Small intestine (tissue), 7 donors: ENCODE data around the gene C1orf174. TPM values are rescaled to one million over a fixed set of nuclear protein-coding genes. Genes with fewer than 3 reads are reported as not detected.
A peak's percentile ranks its signal among the peaks of the same experiment; 100 is the strongest.

Source experiments
- DNase-seq, 2 donors: peaks; one replicate each; pipeline versions ENCODE4 v3.0.0 to v3.0.0-alpha.2; 2013
- FAIRE-seq: peaks from 2 replicates; lab custom pipeline; 2012; peaks lifted over from hg19 to GRCh38; lab: Jason Lieb, UNC
- H3K27ac ChIP-seq, 3 donors: one replicate each; pipeline ENCODE4 v1.5.1; 2013; ENCODE audit warnings: low read length in 2 of 3, mild to moderate bottlenecking in 2 of 3, control low read depth in 1 of 3, inconsistent platforms in 1 of 3, low read depth in 1 of 3, moderate library complexity in 1 of 3
- H3K27me3 ChIP-seq, 3 donors: one replicate each; pipeline ENCODE4 v1.6.1; 2013; ENCODE audit warnings: low read length in 3 of 3, inconsistent platforms in 1 of 3; ENCODE audit not compliant: control insufficient read depth in 3 of 3, insufficient read depth in 3 of 3
- H3K36me3 ChIP-seq, 3 donors: one replicate each; pipeline ENCODE4 v1.6.1; 2013; ENCODE audit warnings: low read length in 3 of 3, inconsistent platforms in 1 of 3, low read depth in 1 of 3, mild to moderate bottlenecking in 1 of 3, moderate library complexity in 1 of 3; ENCODE audit not compliant: control insufficient read depth in 3 of 3, insufficient read depth in 2 of 3
- H3K4me1 ChIP-seq, 3 donors: one replicate each; pipeline ENCODE4 v1.6.1; 2013; ENCODE audit warnings: low read length in 2 of 3, inconsistent platforms in 1 of 3, low read depth in 1 of 3, mild to moderate bottlenecking in 1 of 3, moderate library complexity in 1 of 3; ENCODE audit not compliant: control insufficient read depth in 3 of 3, insufficient read depth in 2 of 3
- H3K4me3 ChIP-seq, 3 donors: one replicate each; pipeline ENCODE4 v1.5.1; 2013; ENCODE audit warnings: low read length in 3 of 3, control low read depth in 1 of 3, inconsistent platforms in 1 of 3, low read depth in 1 of 3, mild to moderate bottlenecking in 1 of 3, moderate library complexity in 1 of 3
- H3K9me3 ChIP-seq, 2 donors: one replicate each; pipeline ENCODE4 v1.6.1; 2013; ENCODE audit warnings: low read depth in 1 of 2, low read length in 1 of 2; ENCODE audit not compliant: control insufficient read depth in 2 of 2, insufficient read depth in 1 of 2
- WGBS, 3 donors: extraction: QIAGEN DNeasy Blood & Tissue Kit; methylation state at CpG; one replicate each; pipeline ENCODE4 v1.1.7; 2013; 5-methylcytosine and 5-hydroxymethylcytosine counted together
- polyA plus RNA-seq, 4 donors: library from polyadenylated mRNA; stranded (reverse) in 3 of 4; unstranded in 1 of 4; fragments of 200-250 nt in 3 of 4; fragments of 120-200 nt in 1 of 4; gene quantifications; one replicate each; pipeline versions ENCODE4 v1.2.1 to v1.2.3, GENCODE V29; 2013
- donor health status: healthy with polysubstance abuse.
- donor health status: control.
- donor health status: control.
- donor health status: Bipolar disorder and iron deficiency.
- donor health status: healthy.

The C1orf174 gene
- polyA plus RNA-seq, 4 donors = 10.8 to 28.4 (median 19.6) TPM

GRCh38 chr1:3914911-3915310 lies 14.8 kb upstream of the C1orf174 start:
- Histone ChIP-seq H3K4me3 (no peak overlapping the region), H3K4me1 (no peaks in the 10 kb centered on the region), H3K36me3 (no peaks in the 10 kb centered on the region), H3K27me3 (peaks cover 0 to 2% (median 0%) of the 10 kb centered on the region in 3 donors), H3K9me3 (no peaks in the 10 kb centered on the region), H3K27ac (no peak overlapping the region)
- no peak for FAIRE-seq
- no peak for DNase-seq
- 84 to 91% (median 90%) methylated on average over 14 of the region's 14 CpGs for WGBS, 3 donors

- Histone ChIP-seq H3K27me3 (peaks cover 0 to 2% (median 0%) of the 10 kb centered on the region in 3 donors), H3K36me3 (no peaks in the 10 kb centered on the region), H3K9me3 (no peaks in the 10 kb centered on the region), H3K4me1 (no peaks in the 10 kb centered on the region), H3K27ac (no peak overlapping the region), H3K4me3 (no peak overlapping the region)
- DNase-seq (no peak), FAIRE-seq (no peak)
- 91 to 93% (median 93%) methylated on average over 18 to 21 of the region's 21 CpGs for WGBS, 3 donors
Observed at GRCh38 chr1:3914331-3914851, 14.3 kb upstream of the C1orf174 start.

GRCh38 chr1:3912809-3913685 lies 13.0 kb upstream of the C1orf174 start:
- DNase-seq = peak in 1 of 2 donors; percentile 29
- peaks cover 0 to 2% (median 2%) of the 10 kb centered on the region in 3 donors for H3K27me3 ChIP-seq
- no peaks in the 10 kb centered on the region for H3K36me3 ChIP-seq

GRCh38 chr1:3911981-3912808 lies 12.1 kb upstream of the C1orf174 start:
- peaks cover 0 to 2% (median 2%) of the 10 kb centered on the region in 3 donors for H3K27me3 ChIP-seq
- WGBS, 3 donors = 84 to 89% (median 89%) methylated on average over 38 of the region's 38 CpGs
- no peaks in the 10 kb centered on the region for H3K9me3 ChIP-seq
- no peak overlapping the region for H3K27ac ChIP-seq
- no peak overlapping the region for H3K4me3 ChIP-seq
- DNase-seq (no peak), FAIRE-seq (no peak)
- H3K4me1 ChIP-seq = no peaks in the 10 kb centered on the region
- no peaks in the 10 kb centered on the region for H3K36me3 ChIP-seq

More at GRCh38 chr1:3912809-3913685, 13.0 kb upstream of the C1orf174 start:
- Histone ChIP-seq H3K4me3 (no peak overlapping the region), H3K27ac (no peak overlapping the region), H3K9me3 (no peaks in the 10 kb centered on the region), H3K4me1 (no peaks in the 10 kb centered on the region)
- FAIRE-seq = no peak
- WGBS, 3 donors = 84 to 86% (median 85%) methylated on average over 20 to 23 of the region's 23 CpGs

GRCh38 chr1:3910857-3911845 lies 11.1 kb upstream of the C1orf174 start:
- no peaks in the 10 kb centered on the region for H3K36me3 ChIP-seq
- no peak overlapping the region for H3K4me3 ChIP-seq
- peaks cover 0 to 2% (median 2%) of the 10 kb centered on the region in 3 donors for H3K27me3 ChIP-seq
- no peak overlapping the region for H3K27ac ChIP-seq
- no peaks in the 10 kb centered on the region for H3K9me3 ChIP-seq
- WGBS, 3 donors = 14 to 19% (median 17%) methylated on average over 31 to 35 of the region's 35 CpGs
- peak; percentile 73 to 82 for DNase-seq
- no peak for FAIRE-seq
- no peaks in the 10 kb centered on the region for H3K4me1 ChIP-seq

GRCh38 chr1:3910049-3910731 lies 10.1 kb upstream of the C1orf174 start:
- Histone ChIP-seq H3K4me1 (no peaks in the 10 kb centered on the region), H3K4me3 (no peak overlapping the region), H3K27ac (no peak overlapping the region), H3K27me3 (peaks cover 0 to 2% (median 2%) of the 10 kb centered on the region in 3 donors), H3K36me3 (no peaks in the 10 kb centered on the region), H3K9me3 (no peaks in the 10 kb centered on the region)
- DNase-seq = no peak
- WGBS, 3 donors = 80 to 86% (median 81%) methylated on average over 29 to 30 of the region's 30 CpGs
- FAIRE-seq = no peak

GRCh38 chr1:3909615-3910014 lies 9.5 kb upstream of the C1orf174 start:
- 69 to 75% (median 72%) methylated on average over 7 of the region's 7 CpGs for WGBS, 3 donors
- Histone ChIP-seq H3K4me1 (no peaks in the 10 kb centered on the region), H3K27me3 (peaks cover 0 to 2% (median 2%) of the 10 kb centered on the region in 3 donors), H3K9me3 (no peaks in the 10 kb centered on the region), H3K27ac (no peak overlapping the region), H3K36me3 (no peaks in the 10 kb centered on the region), H3K4me3 (no peak overlapping the region)
- DNase-seq (no peak), FAIRE-seq (no peak)
